Stimulated activated CD4-positive, alpha-beta T cell treated with anti-CD3 and anti-CD28 coated beads, Interleukin-15, amount 100 ng/mL, for 1 hour (primary cell): ENCODE results near the gene SMAD5.

ENCODE experiments used
- DNase-seq, 2 donors: peaks; one replicate each; pipeline ENCODE4 v3.0.0-alpha.2; 2020; ENCODE audit warnings: low read depth in 1 of 2, low spot score in 1 of 2

The SMAD5 gene

GRCh38 chr5:136132557-136133221 lies at the start of gene SMAD5:
SMAD5 (plus strand) TSS chr5:136132845; CDS start chr5:136153761, 20,916 bp downstream.
- peak; percentile 35 to 50 for DNase-seq

DNA sequence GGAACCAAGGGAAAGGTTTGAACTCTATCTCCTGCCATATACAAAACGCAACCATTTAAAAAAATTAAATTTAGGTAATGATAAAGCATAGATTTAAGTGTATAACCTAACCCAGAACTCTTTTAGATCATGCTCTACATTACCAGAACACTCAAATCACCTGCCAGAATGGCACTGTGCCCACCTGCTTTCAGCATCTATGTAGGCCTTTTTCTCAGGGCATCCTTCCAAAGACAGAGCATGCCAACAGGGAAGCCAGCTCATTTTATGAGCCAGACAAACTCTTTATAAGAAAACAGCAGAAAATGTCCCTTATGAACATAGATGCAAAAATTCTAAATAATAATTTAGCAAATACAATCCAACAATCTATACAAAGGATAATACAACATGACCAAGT lies 47.9 kb upstream of the SMAD5 start:
- DNase-seq = no peak

DNA sequence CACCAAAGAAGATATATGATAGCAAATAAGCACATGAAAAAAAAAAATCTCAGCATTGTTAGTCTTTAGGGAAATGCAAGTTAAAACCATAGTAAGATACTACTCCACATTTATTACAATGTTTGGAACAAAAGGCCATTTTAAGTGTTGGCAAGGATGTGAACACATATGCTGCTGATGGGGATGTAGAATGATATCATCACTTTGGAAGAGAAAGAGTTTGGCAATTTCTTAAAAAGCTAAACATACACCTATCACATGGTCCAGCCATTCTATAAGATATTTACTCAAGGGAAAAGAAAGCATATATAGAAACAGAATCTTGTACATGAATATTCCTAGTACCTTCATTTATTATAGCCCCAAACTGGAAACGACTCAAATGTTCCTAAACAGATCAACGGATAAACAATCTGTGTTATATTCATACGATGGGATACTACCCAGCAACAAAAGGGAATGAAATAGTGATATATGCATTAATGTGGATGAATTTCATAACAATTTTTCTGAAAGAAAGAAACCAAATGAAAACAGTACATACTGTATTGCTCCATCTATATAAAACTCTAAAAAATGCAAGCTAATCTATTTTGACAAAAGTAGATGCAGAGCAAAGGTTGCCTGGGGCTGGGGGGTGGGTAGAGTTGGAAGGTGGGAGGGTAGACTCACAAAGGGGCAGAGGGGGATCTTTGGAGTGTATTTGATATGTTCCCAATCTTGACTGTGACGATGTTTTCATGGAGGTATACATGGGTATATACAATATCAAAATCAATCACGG lies 45.7 kb upstream of the SMAD5 start:
- no peak for DNase-seq

GRCh38 chr5:136087961-136088871 lies 44.4 kb upstream of the SMAD5 start:
- DNase-seq = no peak

DNA sequence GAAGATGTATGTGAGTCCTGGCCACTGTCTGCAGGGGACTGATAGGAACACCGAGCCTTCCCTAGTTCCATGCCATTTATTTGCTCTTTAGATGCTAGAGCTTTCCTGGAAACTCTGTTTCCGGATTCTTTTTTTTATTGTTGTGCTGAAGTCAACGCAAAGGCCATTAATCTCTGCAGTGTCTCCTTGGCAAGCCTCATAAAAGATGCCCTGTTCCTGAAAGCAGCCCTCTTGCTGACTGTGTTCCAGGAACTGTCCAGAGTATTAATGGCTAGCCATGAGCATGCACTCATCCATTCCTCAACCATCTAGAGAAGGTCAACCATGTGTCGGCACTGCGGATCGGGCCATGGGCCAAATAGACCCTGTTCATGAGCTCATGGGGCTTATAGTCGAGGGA lies 42.9 kb upstream of the SMAD5 start:
- no peak for DNase-seq

DNA sequence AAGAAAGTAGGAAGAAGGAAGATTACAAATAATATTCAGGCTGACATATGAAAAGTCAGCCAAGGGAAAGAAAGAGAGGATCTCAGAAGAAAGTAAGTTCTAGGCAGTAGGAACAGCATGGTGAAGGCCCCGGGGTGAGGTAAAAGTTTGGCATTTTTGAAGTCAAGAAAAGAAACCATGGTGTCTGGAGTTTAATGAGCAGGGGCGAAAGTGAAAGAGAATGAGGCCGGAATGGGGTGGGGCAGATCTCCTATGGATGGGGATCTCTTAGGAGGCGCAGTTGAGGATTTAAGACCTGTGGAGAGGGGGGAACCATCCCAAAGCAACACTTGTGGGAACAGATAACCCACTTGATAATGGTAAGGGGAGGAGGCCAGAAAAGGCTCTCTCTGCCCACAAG lies 42.3 kb upstream of the SMAD5 start:
- no peak for DNase-seq

DNA sequence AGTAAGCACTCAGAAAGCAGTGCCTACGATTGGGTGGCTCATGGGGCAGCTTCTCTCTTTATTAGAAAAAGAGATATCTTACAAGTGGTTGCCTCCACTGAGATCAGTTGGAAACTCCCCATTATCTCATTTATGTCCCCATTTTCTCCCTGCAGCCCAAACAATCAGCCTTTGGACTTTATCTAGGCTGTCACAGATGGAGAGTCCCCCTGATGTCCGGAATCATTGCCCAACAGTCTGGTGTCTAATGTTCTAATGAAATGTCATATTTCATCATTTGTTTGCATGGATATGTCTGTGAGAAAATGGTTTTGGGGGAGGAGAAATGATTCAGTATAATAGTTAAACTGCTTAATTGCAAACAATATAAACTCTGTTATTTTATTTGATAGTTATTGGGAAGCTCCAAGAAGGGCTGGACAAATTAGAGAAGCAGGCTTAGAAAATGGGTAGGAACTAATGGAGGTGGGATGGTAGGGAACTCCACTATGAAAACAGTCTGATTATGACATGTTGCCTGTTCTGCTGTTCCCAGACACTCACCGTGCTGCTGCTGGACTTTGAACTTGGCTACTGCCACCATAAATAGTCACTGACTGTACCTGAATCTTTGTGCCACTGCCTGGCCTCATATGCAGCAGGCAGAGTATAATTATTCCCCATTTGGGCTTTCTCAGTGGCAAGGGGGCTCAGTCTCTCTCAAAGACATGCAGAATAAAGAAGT lies 38.3 kb upstream of the SMAD5 start:
- DNase-seq = no peak

GRCh38 chr5:136094913-136095641 lies 37.6 kb upstream of the SMAD5 start:
- no peak for DNase-seq

DNA sequence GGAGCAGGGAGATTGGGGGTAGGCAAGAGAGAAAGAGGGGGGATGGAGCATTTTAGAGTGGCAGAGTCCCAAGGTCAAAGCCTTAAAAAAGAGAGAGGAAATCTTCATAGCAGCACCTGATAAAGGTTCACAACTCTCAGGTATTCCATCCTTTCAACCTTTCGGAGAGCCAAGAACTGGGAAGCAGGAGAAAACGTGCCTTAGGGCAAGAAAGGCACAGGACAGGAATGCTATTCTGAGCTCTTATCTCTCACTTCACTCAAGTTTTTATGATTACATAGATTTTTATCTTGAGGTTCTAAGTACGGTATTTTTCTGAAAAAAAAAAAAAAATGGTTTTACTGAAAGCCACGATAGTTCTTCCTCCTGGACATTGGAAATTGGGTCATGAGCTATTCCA lies 34.5 kb upstream of the SMAD5 start:
- DNase-seq = no peak

DNA sequence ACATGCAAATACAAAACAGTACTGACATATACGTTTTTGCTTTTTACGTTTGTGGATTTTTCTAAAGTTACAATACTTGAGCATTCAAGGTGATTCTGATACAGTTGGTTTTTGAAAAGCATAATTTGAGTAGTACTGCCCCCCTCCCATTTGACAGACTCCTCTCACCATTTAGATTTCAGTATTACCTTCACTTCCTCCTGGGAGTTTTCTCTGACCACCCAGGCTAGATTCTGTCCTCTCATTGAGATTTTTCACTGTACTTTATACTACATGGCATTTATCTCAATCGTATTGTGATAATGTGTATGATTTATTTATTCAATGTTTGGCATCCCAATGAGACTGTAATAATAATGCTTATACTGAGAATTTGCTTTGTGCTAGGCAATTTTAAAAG lies 32.8 kb upstream of the SMAD5 start:
- DNase-seq = no peak

- no peak for DNase-seq
These were observed 30.8 kb upstream of the SMAD5 start for GRCh38 chr5:136101884-136102283.

DNA sequence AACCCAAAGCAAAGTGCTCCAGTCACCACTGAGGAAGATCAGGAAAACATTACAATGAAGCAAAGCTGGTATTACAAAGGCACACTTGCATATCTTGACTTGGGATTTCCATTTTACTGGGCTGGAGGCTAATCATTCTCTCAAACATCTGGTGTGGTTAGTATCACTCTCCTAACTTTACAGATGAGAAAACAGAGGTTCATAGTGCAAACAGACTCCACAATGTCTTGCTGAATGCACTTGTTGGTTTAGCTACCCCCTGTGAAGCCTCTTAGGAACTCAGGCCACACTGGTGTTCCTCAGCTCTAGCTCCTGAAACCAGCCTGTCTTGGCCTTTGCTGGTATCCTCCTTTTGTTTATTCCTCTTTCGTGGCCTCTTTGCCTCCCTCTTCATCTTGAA lies 29.5 kb upstream of the SMAD5 start:
- DNase-seq = no peak

DNA sequence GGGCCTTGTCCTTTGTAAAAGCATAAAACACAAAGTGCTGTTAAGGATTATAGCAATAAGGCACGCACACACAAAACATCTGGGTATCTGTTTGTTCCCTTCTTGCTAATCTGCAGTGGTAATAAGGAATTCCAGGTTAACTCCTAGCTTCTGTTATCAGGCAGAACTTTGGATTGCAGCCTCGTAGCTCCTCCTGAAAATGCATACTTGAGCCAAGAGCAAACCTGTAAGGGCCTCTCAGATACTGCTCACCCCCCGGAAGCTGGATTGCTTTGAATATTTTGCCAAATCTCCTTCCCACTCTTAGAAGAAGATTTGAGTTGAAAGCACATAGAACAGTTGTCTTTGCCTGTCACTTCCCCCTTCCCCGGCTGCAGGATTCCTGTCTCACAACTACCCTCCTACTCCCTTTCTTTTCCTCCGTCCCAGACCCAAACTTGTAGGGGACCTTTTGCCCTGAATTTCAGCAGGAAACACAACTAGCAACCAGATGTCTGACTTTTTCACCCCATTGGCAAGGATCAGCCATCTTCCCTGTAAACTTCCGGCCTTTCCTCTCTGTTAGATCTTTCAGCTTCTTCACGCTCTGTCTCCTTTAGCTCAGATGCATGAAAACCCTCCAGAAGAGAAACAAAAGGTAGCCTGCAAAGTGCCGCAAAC lies 28.2 kb upstream of the SMAD5 start:
- no peak for DNase-seq

- DNase-seq = no peak
These were observed 26.2 kb upstream of the SMAD5 start for GRCh38 chr5:136106351-136107031.

GRCh38 chr5:136108180-136108611 lies 24.4 kb upstream of the SMAD5 start:
- no peak for DNase-seq

GRCh38 chr5:136108766-136109165 lies 23.9 kb upstream of the SMAD5 start:
- no peak for DNase-seq

DNA sequence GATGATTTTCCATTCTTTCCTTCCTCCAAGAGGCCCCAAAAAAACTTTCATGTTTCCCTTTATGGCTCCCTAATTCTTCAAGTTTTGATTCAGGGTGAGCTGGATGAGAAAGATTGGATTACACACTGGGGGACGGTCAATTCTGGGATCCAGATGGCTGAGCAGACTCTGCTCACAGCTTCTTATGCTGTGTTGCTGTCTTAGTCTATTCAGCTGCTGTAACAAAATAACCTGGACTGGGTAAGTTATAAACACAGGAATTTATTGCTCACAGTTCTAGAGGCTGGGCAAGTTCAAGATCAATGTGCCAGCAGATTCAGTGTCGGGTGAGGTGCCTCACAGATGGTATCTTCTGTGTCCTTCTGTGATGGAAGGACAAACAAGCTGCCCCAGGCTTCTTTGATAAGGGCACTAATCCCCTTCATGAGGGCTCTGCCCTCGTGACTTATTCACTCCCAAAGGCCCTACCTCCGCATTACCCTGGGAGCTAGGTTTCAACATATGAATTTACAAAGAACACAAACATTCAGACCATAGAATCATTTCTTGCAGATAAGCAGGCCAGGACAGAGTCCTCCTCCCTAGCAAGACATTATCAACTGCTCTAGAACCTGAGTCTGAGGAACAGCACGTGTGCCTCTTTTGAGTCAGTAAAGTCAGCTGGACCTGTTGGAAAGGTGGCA lies 23.1 kb upstream of the SMAD5 start:
- no peak for DNase-seq

- no peak for DNase-seq
These were observed 19.0 kb upstream of the SMAD5 start for GRCh38 chr5:136113606-136114005.
